HepG2 (cell line): ENCODE measurements around the gene CNTD1. TPM values are rescaled to one million over a fixed set of nuclear protein-coding genes. Genes with fewer than 3 reads are reported as not detected.

Source experiments
- AHDC1 ChIP-seq: sonication (generic); formaldehyde crosslinking; IDR thresholded peaks from 2 replicates; pipeline ENCODE4 v1.5.1; 2020; ENCODE audit warnings: mild to moderate bottlenecking, missing genetic modification reagents, borderline replicate concordance
- CREB1 ChIP-seq, 2 experiments: fragments of 450-650 bp in 1 of 2; IDR thresholded peaks; 2 replicates each; pipeline ENCODE4 v1.6.1; 2016 to 2017; ENCODE audit warnings: control low read depth in 1 of 2, mild to moderate bottlenecking in 1 of 2, missing compliant biosample characterization in 1 of 2, missing genetic modification characterization in 1 of 2
- CTCF ChIP-seq: sonication (generic); formaldehyde crosslinking; IDR thresholded peaks from 2 replicates; pipeline ENCODE4 v1.5.0; 2020; ENCODE audit warnings: mild to moderate bottlenecking, missing genetic modification reagents, moderate library complexity
- HDAC6 ChIP-seq: fragments of 200-600 bp; sonication (generic); IDR thresholded peaks from 2 replicates; pipeline ENCODE4 v1.7.0; 2017; ENCODE audit warnings: mild to moderate bottlenecking, antibody characterized with exemption, low read length, low read depth
- HNRNPK ChIP-seq: fragments of 200-400 bp; formaldehyde crosslinking; IDR thresholded peaks from 2 replicates; pipeline ENCODE4 v1.6.1; 2018; ENCODE audit warnings: low read length, low read depth, moderate library complexity, mild to moderate bottlenecking; ENCODE audit not compliant: poor library complexity, severe bottlenecking
- MYC ChIP-seq: sonication (generic); formaldehyde crosslinking; IDR thresholded peaks from 2 replicates; pipeline ENCODE4 v1.9.0; 2021; ENCODE audit warnings: missing genetic modification reagents, borderline replicate concordance
- PBX3 ChIP-seq: sonication (generic); formaldehyde crosslinking; IDR thresholded peaks from 2 replicates; pipeline ENCODE4 v1.8.1; 2023; ENCODE audit warnings: missing genetic modification reagents, inconsistent platforms, borderline replicate concordance
- RARG ChIP-seq: sonication (generic); formaldehyde crosslinking; IDR thresholded peaks from 2 replicates; pipeline ENCODE4 v1.4.0; 2020; ENCODE audit warnings: low read depth, mild to moderate bottlenecking, missing genetic modification reagents
- RBAK ChIP-seq: sonication (generic); formaldehyde crosslinking; IDR thresholded peaks from 2 replicates; pipeline ENCODE4 v1.5.1; 2020; ENCODE audit warnings: mild to moderate bottlenecking, missing genetic modification reagents
- SNRNP70 ChIP-seq: fragments of 200-400 bp; formaldehyde crosslinking; IDR thresholded peaks from 2 replicates; pipeline ENCODE4 v1.6.1; 2017; ENCODE audit warnings: mild to moderate bottlenecking, low read depth, low read length, moderate library complexity
- TFAP4 ChIP-seq: sonication (generic); IDR thresholded peaks from 2 replicates; pipeline ENCODE4 v1.6.1; 2016; ENCODE audit warnings: low read depth, borderline replicate concordance
- ZNF331 ChIP-seq: sonication (generic); formaldehyde crosslinking; IDR thresholded peaks from 2 replicates; pipeline ENCODE4 v1.4.0; 2020; ENCODE audit warnings: missing genetic modification reagents
- ZNF543 ChIP-seq: sonication (generic); formaldehyde crosslinking; IDR thresholded peaks from 2 replicates; pipeline ENCODE4 v1.4.0; 2020; ENCODE audit warnings: mild to moderate bottlenecking, missing genetic modification reagents
- ZNF777 ChIP-seq: sonication (generic); formaldehyde crosslinking; IDR thresholded peaks from 2 replicates; pipeline ENCODE4 v1.4.0; 2020; ENCODE audit warnings: missing genetic modification reagents
- polyA plus RNA-seq, 8 experiments: library from polyadenylated mRNA; depleted of rRNA in 3 of 8; stranded (reverse) in 7 of 8; unstranded in 1 of 8; fragments of >200 nt; fragmentation: Illumina TruSeq in 4 of 8; extraction: Trizol in 4 of 8; gene quantifications; 2 replicates each; pipeline versions ENCODE4 v1.2.1 to v1.2.3, GENCODE V29; 2011 to 2016; ENCODE audit warnings: low read depth in 4 of 8, missing spikeins in 1 of 8, mixed read lengths in 1 of 8; ENCODE audit not compliant: insufficient read depth in 1 of 8
- total RNA-seq, 5 experiments: library from RNA; depleted of rRNA; stranded (reverse); fragments of >200 nt; fragmentation: Illumina TruSeq; extraction: Trizol; gene quantifications; 2 replicates each; pipeline ENCODE4 v1.2.3, GENCODE V29; 2016; ENCODE audit warnings: low read depth in 1 of 5
- TF ChIP-seq, protein P1 (sequence below): sonication (generic); formaldehyde crosslinking; IDR thresholded peaks from 2 replicates; pipeline ENCODE4 v1.8.0; 2022; ENCODE audit warnings: missing genetic modification reagents, mild to moderate bottlenecking, moderate library complexity, borderline replicate concordance

The CNTD1 gene
- total and polyA plus RNA-seq, 2 of the 13 experiments (the other 11 are each of a cell fraction or from before 2014, with no cell fraction given), result 0.11 to 0.15 TPM

GRCh38 chr17:42760652-42761581, 37.7 kb upstream of the CNTD1 start, which contains the start of gene RAMP2 (continued):
- TF ChIP-seq RARG (CRISPR knock-in tag) (no peak), TFAP4 (peak; percentile 21; the same call in 1 of the 2 replicates), ZNF777 (CRISPR knock-in tag) (peak; percentile 95), CREB1 (IDR thresholded peaks at IDR 0.05) (no peak), CREB1 (CRISPR knock-in tag; IDR thresholded peaks at IDR 0.05) (no peak), ZNF331 (peak; percentile 20; the same call in 1 of the 2 replicates), SNRNP70 (no peak), PBX3 (CRISPR knock-in tag) (no peak), CTCF (CRISPR knock-in tag) (peak; percentile 1; the same call in 1 of the 2 replicates), RBAK (CRISPR knock-in tag) (no peak), HNRNPK (peak; percentile 92), AHDC1 (CRISPR knock-in tag) (no peak), HDAC6 (no peak), MYC (CRISPR knock-in tag) (no peak), ZNF543 (CRISPR knock-in tag) (no peak)
- TF ChIP-seq, protein P1, sequence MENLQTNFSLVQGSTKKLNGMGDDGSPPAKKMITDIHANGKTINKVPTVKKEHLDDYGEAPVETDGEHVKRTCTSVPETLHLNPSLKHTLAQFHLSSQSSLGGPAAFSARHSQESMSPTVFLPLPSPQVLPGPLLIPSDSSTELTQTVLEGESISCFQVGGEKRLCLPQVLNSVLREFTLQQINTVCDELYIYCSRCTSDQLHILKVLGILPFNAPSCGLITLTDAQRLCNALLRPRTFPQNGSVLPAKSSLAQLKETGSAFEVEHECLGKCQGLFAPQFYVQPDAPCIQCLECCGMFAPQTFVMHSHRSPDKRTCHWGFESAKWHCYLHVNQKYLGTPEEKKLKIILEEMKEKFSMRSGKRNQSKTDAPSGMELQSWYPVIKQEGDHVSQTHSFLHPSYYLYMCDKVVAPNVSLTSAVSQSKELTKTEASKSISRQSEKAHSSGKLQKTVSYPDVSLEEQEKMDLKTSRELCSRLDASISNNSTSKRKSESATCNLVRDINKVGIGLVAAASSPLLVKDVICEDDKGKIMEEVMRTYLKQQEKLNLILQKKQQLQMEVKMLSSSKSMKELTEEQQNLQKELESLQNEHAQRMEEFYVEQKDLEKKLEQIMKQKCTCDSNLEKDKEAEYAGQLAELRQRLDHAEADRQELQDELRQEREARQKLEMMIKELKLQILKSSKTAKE, result no peak
